GM18868 (cell line): ENCODE measurements around the gene PTDSS2.

Source experiments
- ATAC-seq: cut with Tn5 transposase; IDR thresholded peaks from one replicate; pipeline ENCODE4 v1.9.1; 2021; ENCODE audit warnings: mild to moderate bottlenecking, moderate library complexity; ENCODE audit not compliant: unreplicated experiment

Gene PTDSS2

GRCh38 chr11:521177-521688 is 71.2 kb downstream of the PTDSS2 start:
- no peak for ATAC-seq

DNA sequence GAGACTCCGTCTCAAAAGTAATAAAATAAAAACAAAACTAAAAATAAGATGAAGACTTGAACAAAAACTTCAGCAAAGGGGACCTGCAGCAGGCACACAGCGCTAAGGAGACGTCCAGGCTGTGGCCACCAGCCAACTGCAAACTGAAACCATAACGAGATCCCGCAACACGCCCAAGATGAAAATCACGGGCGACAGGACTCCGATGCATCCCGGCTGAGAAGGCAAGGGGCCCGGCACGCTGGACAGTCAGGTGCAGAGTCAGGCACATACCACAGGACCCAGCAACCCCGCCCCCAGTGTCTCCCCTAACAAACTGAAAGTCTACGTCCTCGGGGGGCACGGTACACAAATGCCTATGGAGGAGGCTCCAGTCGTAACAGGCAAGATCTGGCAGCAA is 76.1 kb downstream of the PTDSS2 start:
- no peak for ATAC-seq

- ATAC-seq, result no peak
These were observed 78.2 kb downstream of the PTDSS2 start for GRCh38 chr11:528166-528814.

- no peak for ATAC-seq
These were observed 79.0 kb downstream of the PTDSS2 start for GRCh38 chr11:528815-529727.

DNA sequence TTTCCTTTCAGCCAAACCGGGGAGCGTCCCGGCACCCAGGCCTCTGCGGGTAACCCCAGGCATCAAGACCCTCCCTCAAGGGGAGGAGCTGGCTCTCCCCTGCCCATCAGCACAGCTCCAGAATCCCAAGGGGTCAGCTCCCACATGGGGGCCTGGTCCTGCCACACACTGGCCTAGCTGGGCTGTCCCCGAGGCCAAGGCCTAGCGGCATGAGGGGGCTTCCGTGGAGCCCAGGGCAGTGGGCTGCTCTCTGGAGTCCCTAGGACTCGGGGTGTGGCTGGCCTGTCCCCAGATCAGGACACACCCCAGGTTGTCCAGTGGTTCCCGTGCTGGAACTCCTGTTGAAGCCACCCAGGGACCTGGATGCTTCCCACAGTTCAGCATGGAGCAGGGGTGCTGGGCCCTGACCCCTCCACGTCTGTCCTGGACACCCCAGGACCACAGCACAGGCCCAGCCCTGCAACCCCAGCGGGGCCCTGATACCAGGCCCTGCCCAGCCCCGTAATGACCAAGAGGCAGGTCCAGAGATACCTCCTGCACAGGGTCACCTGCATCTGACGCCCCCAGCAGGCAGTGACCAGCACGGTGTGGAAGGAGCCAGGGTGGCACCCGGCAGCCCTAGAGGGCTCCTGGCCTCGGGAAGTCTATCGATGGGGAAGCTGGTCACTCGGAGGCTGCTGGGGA is 79.8 kb downstream of the PTDSS2 start:
- no peak for ATAC-seq

- no peak for ATAC-seq
These were observed 81.1 kb downstream of the PTDSS2 start for GRCh38 chr11:530960-531831.

DNA sequence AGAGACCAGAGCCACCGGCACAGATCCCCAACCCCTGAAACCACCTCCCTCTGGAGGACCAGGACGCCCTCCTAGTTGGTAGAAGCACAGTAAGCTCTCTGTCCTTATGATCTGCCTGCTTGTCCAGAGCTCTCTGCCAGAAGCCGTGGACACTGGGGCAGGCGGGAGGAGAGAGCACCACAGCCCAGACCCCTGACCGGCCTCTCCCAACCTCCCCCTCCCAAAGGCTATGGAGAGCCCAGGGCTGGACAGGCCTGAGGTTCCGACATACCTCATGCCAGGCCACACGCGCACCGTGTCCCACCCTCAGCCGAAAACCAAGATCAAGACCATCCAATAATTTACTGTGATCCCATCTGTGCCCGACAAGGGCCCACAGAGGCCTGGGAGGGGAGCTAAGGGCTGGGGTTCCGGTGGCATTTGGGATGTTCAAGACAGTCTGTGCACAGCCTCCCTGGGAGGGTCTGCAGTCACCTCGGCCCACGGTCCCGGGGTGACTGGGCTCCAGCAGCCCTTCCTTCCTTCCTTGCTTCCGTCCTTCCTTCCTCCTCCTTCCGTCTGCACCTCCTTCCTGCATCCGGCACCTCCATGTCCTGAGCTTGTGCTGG is 81.9 kb downstream of the PTDSS2 start:
- ATAC-seq, result no peak

- ATAC-seq, result no peak
These were observed 82.5 kb downstream of the PTDSS2 start for GRCh38 chr11:532527-532985.

GRCh38 chr11:532986-533585 is 83.0 kb downstream of the PTDSS2 start:
- no peak for ATAC-seq

DNA sequence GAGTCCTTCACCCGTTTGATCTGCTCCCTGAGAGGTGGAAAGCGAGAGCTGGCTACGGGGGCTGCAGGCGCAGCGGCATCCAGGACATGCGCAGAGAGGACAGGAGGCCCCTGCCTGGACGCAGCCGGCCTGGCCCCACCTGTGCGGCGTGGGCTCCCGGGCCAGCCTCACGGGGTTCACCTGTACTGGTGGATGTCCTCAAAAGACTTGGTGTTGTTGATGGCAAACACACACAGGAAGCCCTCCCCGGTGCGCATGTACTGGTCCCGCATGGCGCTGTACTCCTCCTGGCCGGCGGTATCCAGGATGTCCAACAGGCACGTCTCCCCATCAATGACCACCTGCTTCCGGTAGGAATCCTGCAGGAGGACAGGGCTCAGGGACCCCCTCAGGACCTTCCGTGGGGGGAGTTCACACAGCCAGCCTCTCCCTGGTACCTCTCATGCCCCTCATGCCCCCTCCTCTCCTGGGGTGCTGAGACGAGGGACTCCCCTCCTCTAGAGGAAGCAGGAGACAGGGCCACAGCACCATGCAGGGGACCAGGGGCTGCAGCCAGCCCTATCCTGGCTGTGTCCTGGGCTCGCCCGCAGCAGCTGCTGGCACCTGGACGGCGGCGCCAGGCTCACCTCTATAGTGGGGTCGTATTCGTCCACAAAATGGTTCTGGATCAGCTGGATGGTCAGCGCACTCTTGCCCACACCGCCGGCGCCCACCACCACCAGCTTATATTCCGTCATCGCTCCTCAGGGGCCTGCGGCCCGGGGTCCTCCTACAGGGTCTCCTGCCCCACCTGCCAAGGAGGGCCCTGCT is 83.7 kb downstream of the PTDSS2 start:
- no peak for ATAC-seq

DNA sequence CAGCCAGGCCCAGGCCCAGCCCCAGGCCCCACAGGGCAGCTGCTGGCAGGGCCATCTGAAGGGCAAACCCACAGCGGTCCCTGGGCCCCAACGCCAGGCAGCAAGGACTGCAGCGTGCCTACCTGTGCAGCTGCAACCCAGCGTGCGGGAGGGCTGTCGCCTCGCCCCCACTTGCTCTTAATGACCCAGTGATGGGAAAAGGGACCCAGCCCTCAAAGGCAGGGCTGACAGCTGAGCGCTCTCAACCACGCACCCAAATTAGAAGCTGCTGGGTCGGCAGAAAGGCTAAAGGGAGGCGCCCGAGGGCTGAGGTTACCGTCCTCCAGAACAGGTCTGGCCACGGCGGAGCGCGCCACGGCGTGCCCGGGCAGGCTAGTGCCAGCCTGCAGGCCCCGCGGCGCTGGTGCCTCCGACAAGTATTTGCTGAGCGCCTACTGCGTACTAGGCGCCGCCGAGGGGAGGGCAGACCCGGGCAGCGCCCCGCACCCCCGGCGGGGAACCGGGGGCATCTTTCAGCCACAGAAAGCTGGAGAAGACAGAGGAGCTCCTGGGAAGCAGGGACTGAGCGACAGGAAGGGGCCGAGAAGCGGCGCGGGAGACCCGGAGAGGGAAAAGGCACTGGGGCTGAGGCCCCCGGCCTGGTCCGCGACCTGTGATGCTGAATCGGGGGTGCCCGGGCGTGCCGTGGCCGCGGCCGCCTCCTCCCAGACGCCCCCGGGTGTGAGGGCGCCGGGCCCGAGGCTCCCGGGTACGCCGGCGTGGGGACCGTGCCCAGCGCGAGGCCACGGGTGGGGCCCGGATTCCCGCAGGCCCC is 84.5 kb downstream of the PTDSS2 start:
- ATAC-seq, result no peak

GRCh38 chr11:535210-535518 is 85.1 kb downstream of the PTDSS2 start:
- peak; percentile 11 for ATAC-seq

GRCh38 chr11:535519-536454 is 85.7 kb downstream of the PTDSS2 start, which contains the start of gene HRAS:
Gene HRAS, minus strand, starts transcription at chr11:535576.
- peak; percentile 81 for ATAC-seq

DNA sequence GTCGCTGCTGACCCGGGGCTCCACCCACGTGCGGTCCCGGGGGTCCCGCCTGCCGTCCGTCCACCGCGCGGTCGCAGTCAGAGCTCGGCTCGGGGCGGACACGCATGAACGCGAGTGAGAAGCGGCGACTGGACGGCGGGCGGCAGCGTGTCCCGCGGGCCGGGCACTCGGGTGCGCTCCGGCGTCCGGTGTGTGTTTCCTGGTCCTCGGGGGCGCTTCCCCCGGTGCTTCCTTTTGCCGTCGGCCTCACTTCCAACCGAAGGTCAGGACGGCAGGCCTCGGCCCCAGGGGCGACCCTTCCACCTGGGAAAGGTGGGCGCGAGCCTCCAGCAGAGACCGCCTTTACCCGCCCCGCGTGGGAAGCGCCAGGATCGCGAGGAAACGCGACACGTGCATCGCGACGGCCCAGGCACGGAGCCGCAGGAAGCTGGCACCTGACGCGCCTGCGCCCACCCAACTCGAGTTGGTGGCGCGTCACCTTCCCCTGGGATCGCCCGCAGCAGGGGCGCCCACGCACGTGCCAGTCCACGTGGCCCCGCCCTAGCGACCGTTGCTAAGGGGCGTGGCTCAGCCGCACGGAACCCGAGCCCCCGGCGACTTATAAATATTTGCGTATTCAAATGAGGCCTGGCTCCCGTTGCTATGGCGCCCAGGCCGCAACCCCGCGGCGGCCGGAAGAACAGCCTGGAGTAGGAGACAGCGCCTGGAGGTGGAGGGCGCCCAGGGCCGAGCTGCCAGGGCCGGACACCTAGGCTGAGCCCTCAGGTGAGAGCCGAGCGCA is 87.0 kb downstream of the PTDSS2 start, which contains the start of gene LRRC56:
TSS of gene LRRC56 (plus strand) at position 687 of the 781 bp plus-strand sequence. CDS start 3,158 bp downstream, outside the sequence.
- peak; percentile 40 for ATAC-seq

DNA sequence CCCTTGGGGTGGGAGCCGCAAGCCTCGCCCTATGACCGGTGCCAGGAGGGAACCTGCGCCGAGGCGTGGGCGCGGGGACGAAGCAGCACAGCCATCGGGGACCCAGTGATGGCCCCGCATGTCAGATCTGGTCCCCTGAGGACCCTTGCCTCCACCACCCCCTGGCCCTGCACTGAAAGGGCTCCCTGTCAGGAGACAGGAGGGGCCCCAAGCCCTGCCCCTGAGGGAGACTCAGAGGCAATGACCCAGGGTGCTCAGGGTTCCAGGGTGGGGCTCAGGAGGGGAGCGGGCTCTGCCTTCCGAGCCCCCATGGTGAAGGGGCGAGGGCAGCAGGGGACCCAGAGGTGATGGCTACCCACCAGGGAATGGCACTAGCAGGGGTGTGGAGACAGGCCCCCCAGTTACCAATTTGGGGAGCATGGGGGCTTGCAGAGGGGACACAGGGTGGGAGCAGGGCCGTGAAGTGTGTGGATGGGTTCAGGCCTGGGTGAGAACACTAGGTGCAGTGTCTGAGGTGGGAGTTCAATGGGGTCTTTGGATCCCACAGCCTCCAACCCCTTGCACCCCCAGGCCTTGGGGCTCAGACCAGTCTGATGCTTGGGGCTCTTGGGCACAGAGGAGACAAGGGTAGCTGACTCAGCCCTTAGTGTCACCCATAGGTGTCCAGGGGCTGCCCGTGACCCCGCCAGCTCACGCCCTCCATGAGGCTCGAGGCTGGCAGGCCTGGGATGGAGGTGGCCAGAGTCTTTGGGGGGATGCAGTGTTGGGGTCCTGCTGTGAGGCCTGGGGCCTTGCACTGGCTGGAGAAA is 87.7 kb downstream of the PTDSS2 start:
- no peak for ATAC-seq
